Measurements from ENCODE around the gene ACACA.

DNA sequence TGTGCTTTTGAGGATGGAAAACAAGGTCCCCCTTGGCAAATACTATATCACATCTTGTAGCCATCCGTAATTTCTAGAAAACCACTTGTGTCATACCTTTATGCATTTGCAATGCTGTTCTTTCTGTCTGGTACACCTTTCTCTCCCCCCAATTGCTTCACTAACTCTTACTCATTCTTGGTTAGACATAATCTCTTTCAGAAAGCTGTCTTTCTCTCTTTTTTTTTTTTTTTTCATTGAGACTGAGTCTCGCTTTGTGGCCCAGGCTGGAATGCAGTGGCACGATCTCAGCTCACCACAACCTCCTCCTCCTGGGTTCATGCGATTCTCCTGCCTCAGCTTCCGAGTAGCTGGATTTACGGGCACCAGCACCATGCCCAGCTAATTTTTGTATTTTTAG, 125.8 kb downstream of the ACACA start:
- TF ChIP-seq, protein P1, sequence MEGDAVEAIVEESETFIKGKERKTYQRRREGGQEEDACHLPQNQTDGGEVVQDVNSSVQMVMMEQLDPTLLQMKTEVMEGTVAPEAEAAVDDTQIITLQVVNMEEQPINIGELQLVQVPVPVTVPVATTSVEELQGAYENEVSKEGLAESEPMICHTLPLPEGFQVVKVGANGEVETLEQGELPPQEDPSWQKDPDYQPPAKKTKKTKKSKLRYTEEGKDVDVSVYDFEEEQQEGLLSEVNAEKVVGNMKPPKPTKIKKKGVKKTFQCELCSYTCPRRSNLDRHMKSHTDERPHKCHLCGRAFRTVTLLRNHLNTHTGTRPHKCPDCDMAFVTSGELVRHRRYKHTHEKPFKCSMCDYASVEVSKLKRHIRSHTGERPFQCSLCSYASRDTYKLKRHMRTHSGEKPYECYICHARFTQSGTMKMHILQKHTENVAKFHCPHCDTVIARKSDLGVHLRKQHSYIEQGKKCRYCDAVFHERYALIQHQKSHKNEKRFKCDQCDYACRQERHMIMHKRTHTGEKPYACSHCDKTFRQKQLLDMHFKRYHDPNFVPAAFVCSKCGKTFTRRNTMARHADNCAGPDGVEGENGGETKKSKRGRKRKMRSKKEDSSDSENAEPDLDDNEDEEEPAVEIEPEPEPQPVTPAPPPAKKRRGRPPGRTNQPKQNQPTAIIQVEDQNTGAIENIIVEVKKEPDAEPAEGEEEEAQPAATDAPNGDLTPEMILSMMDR (IDR thresholded peaks at IDR 0.05): no peak
- TF ChIP-seq POLR2A (IDR thresholded peaks at IDR 0.05): no peak

Measured in uterus (tissue), 2 donors.